ENCODE data around the gene TCIRG1. TPM values are rescaled to one million over a fixed set of nuclear protein-coding genes. Genes with fewer than 3 reads are reported as not detected.

TCIRG1 gene
- total and polyA plus RNA-seq, 2 of the 13 experiments (the other 11 are each of a cell fraction or from before 2014, with no cell fraction given): 48.0 to 69.6 TPM

- TF ChIP-seq ZNF30 (CRISPR knock-in tag; IDR thresholded peaks at IDR 0.05) (peak; percentile 38; the same call in 1 of the 2 replicates), POLR2G (IDR thresholded peaks at IDR 0.05; ENCODE audit: low read depth, low read length) (peak; percentile 62), TIGD3 (CRISPR knock-in tag; IDR thresholded peaks at IDR 0.05; ENCODE audit: borderline replicate concordance) (no peak), ZNF790 (CRISPR knock-in tag; IDR thresholded peaks at IDR 0.05; ENCODE audit: borderline replicate concordance) (no peak), ZBTB7B (CRISPR knock-in tag; IDR thresholded peaks at IDR 0.05) (peak; percentile 24; the same call in 1 of the 2 replicates), ZNF414 (CRISPR knock-in tag; IDR thresholded peaks at IDR 0.05) (peak; percentile 92; the same call in 1 of the 2 replicates), FOXP1 (IDR thresholded peaks at IDR 0.05) (no peak), FOXP1 (CRISPR knock-in tag; IDR thresholded peaks at IDR 0.05) (no peak), NR2F6 (IDR thresholded peaks at IDR 0.05) (no peak), NR2F6 (CRISPR knock-in tag; IDR thresholded peaks at IDR 0.05) (peak; percentile 45; the same call in 1 of the 2 replicates), DNMT3B (CRISPR knock-in tag; conservative IDR thresholded peaks at IDR 0.05) (no peak; the same call in 1 of the 2 replicates), CEBPZ (IDR thresholded peaks at IDR 0.05; ENCODE audit: low read length) (no peak), TBL1XR1 (IDR thresholded peaks at IDR 0.05; ENCODE audit: borderline replicate concordance, low read length, partially characterized antibody) (no peak), ZNF768 (CRISPR knock-in tag; IDR thresholded peaks at IDR 0.05) (peak; percentile 59; the same call in 1 of the 2 replicates), ZNF136 (CRISPR knock-in tag; IDR thresholded peaks at IDR 0.05; ENCODE audit: low read depth) (0 out of 2 replicates have a peak, but pooled peaks have one; percentile 52)
Measured at GRCh38 chr11:68010090-68011041, 28.5 kb upstream of the TCIRG1 start, which contains the start of gene ALDH3B1 (continued).

Measured in HepG2 (cell line).